GM19351 (cell line): ENCODE measurements around the gene IL24.

Experiments
- ATAC-seq: cut with Tn5 transposase; IDR thresholded peaks from one replicate; pipeline ENCODE4 v1.9.1; 2021; ENCODE audit warnings: mild to moderate bottlenecking, moderate library complexity; ENCODE audit not compliant: unreplicated experiment

Gene IL24

GRCh38 chr1:206903687-206904086 lies 6.4 kb downstream of the IL24 start:
- ATAC-seq = no peak

DNA sequence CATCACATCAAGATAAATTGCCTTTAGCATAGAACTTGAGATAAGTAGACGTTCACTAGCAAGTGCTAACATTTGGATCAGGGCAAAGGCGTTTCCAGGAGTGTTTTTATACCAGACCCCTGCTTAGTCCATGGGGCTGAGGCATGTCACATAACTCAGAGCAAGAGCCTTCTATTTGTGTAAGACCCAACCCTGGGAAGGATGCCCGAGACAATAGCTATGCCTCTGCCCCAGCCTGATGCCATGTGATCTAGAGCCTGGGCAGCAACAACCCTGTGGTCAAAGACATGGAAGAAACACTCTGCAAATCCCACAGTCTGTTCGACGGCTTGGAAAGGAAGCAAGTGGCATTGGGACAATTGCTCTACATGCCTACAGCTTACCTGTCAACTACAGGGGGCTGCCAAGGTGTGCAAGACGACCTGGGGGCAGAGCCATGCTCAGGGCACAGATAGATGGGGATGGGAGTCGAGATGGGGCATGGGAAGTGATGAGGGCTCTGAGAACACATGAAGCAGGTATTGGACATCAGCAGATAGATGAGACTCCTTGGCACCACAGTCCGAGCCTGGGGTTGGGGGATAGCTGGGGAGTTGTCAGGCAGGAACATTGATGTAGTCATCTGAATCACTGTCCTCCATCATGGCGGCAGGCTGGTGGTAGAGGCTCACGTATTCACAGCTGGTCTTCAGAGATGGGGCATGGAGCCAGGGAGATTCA lies 7.3 kb downstream of the IL24 start:
- ATAC-seq = no peak

DNA sequence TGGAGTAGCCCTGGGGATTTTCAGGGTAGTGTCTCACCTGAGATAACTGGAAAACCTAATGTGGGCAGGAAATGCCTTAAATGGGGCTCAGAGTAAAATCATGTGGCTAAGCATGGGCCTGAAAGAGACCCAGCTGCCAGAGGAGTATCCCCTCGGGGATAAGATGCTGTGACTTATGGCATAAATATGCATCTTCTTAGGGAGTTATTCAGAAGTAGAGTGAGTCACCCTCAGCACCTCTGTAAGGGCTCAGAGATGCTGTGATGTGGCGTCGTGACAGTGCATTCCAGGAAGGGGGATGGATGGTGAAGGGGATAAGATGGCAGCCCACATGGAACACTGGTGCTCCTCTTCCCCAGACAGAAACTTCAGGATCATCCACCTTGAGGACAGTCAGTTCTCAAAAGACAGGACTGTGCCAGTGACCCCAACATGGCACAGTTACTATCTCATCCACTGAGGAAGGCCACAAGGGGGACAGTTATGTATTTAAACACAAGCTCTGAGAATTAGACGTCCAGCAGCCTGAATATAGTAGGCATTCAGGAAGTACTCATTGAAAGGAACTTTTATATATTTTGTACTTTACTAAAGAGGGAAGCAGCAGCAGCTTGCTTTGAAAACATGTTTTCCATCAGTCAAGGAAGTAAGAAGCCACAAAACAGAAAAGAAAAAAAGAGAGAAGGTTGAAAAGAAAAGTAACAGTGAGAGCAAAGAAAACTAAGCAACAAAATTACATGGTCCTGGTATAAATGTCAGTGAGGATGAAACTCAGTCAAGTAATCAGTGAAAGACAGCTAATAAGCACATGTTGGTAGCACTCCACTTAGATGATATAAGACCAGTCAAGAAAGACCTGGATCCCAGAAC lies 8.3 kb downstream of the IL24 start:
- no peak for ATAC-seq

DNA sequence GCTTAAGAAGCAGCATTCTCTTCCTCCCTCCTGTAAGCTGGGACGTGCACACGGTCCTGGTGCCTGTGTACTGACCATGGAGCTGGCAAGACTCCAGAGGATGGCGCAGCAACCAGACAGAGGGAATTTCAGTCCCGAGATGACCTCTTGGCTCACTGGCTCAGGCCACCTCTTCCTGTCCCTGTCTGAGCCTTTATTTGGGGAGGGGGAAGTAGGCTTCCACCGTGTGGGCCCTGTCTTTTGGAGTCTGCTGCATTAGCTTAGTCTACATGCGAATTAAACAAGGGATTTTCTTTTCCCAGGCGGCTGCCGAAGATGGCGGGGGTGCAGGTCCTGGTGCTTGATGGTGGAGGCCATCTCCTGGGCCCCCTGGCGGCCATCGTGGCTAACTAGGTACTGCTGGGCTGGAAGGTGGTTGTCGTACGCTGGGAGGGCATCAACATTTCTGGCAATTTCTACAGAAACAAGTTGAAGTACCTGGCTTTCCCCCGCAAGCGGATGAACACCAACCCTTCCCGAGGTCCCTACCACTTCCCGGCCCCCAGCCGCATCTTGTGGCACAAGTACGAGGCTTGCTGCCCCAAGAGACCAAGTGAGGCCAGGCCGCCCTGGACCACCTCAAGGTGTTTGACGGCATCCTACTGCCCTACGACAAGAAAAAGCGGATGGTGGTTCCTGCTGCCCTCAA lies 10.2 kb downstream of the IL24 start:
- no peak for ATAC-seq

GRCh38 chr1:206908038-206908437 lies 10.8 kb downstream of the IL24 start:
- no peak for ATAC-seq

DNA sequence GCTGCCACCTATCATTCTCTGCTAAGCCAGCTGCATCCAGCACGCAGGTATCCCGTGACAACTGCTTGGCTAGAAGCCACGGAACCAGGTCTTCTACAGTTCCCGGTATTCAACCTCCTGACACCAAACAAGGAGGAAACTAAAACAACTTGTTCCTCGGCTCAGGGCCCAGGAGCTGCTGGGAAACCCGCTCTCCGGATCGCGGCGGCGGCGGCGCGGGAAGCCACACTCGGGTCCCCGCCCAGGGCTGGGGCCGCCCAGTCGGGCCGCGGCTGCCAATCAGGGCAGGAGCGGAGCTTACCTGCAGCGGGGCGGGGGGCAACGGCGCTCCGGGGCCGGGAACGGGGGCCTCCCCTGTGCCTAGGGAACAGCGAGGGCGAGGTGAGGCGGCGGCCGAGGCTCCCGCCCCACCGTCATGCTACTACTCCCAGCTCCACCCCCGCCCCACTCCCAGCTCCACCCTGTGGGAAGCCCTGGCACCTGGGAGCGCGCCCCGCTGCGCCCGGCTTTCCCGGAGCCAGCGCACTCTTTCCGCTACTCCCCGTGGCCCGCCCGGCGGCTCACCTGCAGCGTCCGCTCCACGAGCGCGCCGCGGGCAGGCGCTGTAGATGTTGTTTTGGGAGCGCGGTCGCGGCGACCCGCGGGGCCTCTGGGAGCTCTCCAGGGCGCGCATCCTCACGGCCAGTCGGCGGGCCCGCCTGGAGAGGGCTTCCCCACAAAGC lies 12.1 kb downstream of the IL24 start:
- no peak for ATAC-seq

- ATAC-seq = no peak
Observed at GRCh38 chr1:206909883-206910318, 12.7 kb downstream of the IL24 start.

DNA sequence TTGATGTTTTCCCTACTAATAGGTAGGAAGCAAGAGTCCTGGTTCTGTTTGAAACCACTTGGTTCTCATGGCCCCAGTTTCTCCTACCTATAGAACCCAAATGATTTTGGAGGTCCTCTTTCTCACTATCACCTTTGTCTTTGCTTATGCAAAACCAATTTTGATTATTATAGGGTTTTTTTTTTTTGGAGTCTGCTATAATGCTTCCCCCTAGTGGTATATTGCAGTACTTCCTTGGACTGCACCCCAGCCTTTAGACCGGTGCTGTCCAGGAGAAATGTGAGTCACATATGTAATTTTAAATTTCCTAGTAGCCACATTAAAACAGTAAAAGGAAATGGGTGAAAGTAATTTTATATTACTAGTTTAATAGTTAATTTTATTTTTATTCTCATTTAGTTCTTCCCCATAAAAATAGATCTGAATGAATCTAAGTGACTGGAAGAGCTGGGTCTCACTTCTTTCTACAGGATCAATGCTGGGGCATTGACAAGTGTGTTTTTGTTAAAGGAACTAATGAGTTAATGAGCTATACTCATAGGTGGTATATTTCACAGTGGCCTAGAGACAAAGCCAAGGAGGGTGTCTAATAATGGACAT lies 13.9 kb downstream of the IL24 start:
- ATAC-seq = no peak

- ATAC-seq = peak; percentile 57
Observed at GRCh38 chr1:206912445-206913095, 15.3 kb downstream of the IL24 start.

GRCh38 chr1:206913766-206914537 lies 16.7 kb downstream of the IL24 start:
- ATAC-seq = no peak

- ATAC-seq = no peak
Observed at GRCh38 chr1:206915030-206915735, 17.9 kb downstream of the IL24 start.

DNA sequence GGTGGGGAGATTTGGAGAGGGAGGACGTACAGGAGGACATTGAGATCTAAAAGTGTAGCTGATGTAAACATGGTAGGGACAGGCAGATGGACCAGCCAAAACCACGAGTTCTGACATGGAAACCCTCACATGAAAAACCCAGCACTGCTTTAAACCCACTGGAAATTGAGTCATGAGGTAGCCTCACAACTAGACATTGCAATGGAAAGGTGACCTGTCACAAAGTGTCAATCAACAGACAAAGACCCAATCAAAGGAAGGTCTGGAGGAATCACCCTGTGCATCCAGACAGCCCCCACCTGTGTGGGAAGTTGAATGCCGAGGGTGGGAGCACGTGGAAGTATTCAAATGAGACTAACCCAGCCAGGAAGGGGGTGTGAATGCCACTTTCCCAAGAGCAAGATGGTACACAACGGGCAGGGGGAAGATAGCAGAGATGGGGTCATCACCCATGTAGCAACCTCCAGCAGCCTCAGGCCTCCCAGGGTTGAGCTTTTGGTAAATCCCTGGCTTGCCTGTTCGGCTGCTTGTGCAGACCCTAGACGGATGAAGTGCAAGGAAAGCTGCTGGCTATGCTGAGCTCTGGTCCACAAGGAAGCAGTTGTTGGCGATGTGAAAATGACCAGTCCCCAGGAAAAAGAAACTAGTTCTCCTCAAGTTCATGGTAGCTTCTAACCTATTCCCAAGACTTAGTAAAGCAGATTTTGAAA lies 18.9 kb downstream of the IL24 start:
- ATAC-seq = no peak

- ATAC-seq = no peak
Observed at GRCh38 chr1:206918076-206918475, 20.8 kb downstream of the IL24 start.

DNA sequence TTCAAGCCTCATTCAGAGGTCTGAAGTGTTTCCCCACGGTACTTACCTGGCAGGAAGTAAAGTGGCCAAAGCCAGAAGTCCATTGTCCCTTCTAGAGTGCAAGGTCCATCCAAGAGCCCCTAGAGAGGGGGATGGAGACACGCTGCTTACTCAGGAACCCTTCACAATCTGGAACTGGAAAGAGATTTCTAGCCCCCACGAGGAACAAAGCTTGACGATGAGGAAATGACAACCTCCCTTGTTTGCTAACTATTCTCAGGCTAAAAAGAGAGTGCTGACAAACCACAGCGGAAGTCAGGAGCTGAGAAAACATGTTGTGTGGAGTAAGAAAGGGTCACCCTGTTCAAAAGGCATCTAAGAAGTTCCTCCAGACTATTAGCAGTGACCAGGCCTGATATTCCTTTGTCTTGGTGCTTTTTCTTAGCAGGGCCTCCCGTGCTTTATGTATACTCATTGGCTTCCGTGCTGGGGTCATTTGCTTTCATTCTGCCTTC lies 24.6 kb downstream of the IL24 start, which contains the start of gene FCMR:
TSS of gene FCMR (minus strand) at position 170 of the 494 bp plus-strand sequence. CDS start at position 83, 87 bp downstream.
- ATAC-seq = no peak

- no peak for ATAC-seq
Observed at GRCh38 chr1:206922524-206922923, 25.3 kb downstream of the IL24 start.

- ATAC-seq = peak; percentile 57
Observed at GRCh38 chr1:206923009-206923960, 26.0 kb downstream of the IL24 start.
